A673 (cell line): ENCODE measurements around the gene EID3. TPM values are rescaled to one million over a fixed set of nuclear protein-coding genes. Genes with fewer than 3 reads are reported as not detected.

Source experiments
- BruUV-seq: library from RNA; stranded (reverse); fragments of 400-500 nt; replicated peaks from 2 replicates; lab custom pipeline; 2021; lab: Mats Ljungman, UMichigan
- CTCF ChIA-PET: fragments of 300-600 bp; sonication (Branson Sonifier 250); formaldehyde crosslinking; loops from one replicate; lab custom pipeline; 2022; ENCODE audit warnings: antibody characterized with exemption; lab: Charles Lee
- POLR2A ChIA-PET: fragments of 300-600 bp; sonication (Branson Sonifier 250); formaldehyde crosslinking; loops from one replicate; lab custom pipeline; 2022; ENCODE audit warnings: antibody characterized with exemption; ENCODE audit not compliant: low non-redundant PET; lab: Charles Lee
- DNase-seq: peaks from one replicate; pipeline ENCODE4 v3.0.0-alpha.2; 2015; ENCODE audit warnings: low spot score
- H3K27ac ChIP-seq: fragments of 200-600 bp; sonication (generic); 2 replicates; pipeline ENCODE4 v1.5.1; 2016; ENCODE audit warnings: mixed run types, low read depth, mild to moderate bottlenecking, mixed read lengths, antibody characterized with exemption, low read length; ENCODE audit not compliant: poor library complexity, severe bottlenecking
- H3K27me3 ChIP-seq: fragments of 200-600 bp; sonication (generic); replicated peaks from 2 replicates; pipeline ENCODE4 v1.6.1; 2017; ENCODE audit warnings: mixed run types, low read depth, mild to moderate bottlenecking, mixed read lengths, antibody characterized with exemption, low read length; ENCODE audit not compliant: insufficient read depth, poor library complexity
- H3K36me3 ChIP-seq: fragments of 200-600 bp; sonication (generic); 2 replicates; pipeline ENCODE4 v1.6.1; 2016; ENCODE audit warnings: mixed run types, mild to moderate bottlenecking, mixed read lengths, antibody characterized with exemption, low read length; ENCODE audit not compliant: insufficient read depth, poor library complexity, severe bottlenecking
- H3K4me1 ChIP-seq: fragments of 200-600 bp; sonication (generic); 2 replicates; pipeline ENCODE4 v1.6.1; 2017; ENCODE audit warnings: mixed run types, mild to moderate bottlenecking, mixed read lengths, antibody characterized with exemption, low read length; ENCODE audit not compliant: insufficient read depth, poor library complexity, severe bottlenecking
- H3K4me3 ChIP-seq: fragments of 200-600 bp; sonication (generic); 2 replicates; pipeline ENCODE4 v1.5.1; 2016; ENCODE audit warnings: low read depth, mixed run types, mild to moderate bottlenecking, mixed read lengths, low read length; ENCODE audit not compliant: poor library complexity, severe bottlenecking
- H3K9me3 ChIP-seq: fragments of 200-600 bp; sonication (generic); 2 replicates; pipeline ENCODE4 v1.6.1; 2016; ENCODE audit warnings: mixed run types, low read depth, mild to moderate bottlenecking, mixed read lengths, antibody characterized with exemption, low read length; ENCODE audit not compliant: poor library complexity, severe bottlenecking
- EZH2 ChIP-seq: fragments of 200-600 bp; sonication (generic); IDR thresholded peaks from 2 replicates; pipeline ENCODE4 v1.6.1; 2017; ENCODE audit warnings: borderline replicate concordance, low read depth, mild to moderate bottlenecking, mixed read lengths, antibody characterized with exemption, low read length; ENCODE audit not compliant: poor library complexity, severe bottlenecking
- intact Hi-C: fragments of 100-400 bp; cut with micrococcal nuclease; formaldehyde crosslinking; loops from one replicate; pipeline ENCODE4 v1.10.0; 2022; ENCODE audit not compliant: unreplicated experiment
- total RNA-seq: library from RNA; stranded (reverse); gene quantifications from 2 replicates; pipeline ENCODE4 v1.2.3, GENCODE V29; 2021
- TF ChIP-seq, protein P1 (sequence below): fragments of 300-800, 200-600 bp; sonication (generic); conservative IDR thresholded peaks from 2 replicates; pipeline ENCODE4 v1.5.1; 2017; ENCODE audit warnings: low read depth, mild to moderate bottlenecking, antibody characterized with exemption, low read length, moderate library complexity, mixed read lengths

Gene EID3
- total RNA-seq, 1 experiment from 2014 or later: 5.4 TPM

DNA sequence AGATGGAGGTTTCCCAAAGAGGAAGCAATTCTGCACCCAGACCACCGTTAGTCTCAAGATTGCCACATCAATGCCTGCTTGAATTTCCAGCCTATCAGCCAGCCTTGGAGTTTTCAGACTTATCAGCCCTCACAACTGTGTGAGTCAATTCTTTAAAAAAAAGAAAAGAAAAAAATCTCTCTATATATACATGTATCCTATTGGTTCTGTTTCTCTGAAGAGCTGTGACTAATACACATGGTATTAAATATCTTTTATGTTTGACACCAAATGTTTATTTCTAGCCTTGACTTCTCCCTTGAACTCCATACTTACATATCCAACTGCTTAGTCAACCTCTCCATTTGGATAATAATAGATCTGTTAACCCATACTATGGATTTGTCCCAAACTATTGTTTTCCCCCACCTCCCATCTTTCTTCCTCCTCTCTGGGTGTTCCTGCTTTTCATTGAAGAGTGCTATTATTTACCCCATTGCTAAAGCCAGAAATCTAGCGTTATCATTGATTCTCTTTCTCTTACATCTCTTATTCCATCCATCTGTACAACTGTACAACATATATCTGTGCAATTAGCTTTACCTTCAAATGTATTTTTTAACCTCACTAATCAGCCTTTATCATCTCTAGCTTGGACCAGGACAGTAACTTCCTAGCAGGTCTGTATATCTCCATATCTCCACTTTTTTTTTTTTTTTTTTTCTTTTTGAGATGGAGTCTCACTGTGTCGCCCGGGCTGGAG is 22.7 kb upstream of the EID3 start:
- no TSS peak for BruUV-seq
- ChIA-PET POLR2A (no interaction called here), CTCF (interaction anchor here (0.6 kb wide), 1 partner anchor 685 kb away, joined by 6 read pairs; no protein-coding TSS in a partner anchor)
- H3K27me3 ChIP-seq: no peaks in the 10 kb centered on the region
- no peak for TF ChIP-seq EZH2
- TF ChIP-seq, protein P1, sequence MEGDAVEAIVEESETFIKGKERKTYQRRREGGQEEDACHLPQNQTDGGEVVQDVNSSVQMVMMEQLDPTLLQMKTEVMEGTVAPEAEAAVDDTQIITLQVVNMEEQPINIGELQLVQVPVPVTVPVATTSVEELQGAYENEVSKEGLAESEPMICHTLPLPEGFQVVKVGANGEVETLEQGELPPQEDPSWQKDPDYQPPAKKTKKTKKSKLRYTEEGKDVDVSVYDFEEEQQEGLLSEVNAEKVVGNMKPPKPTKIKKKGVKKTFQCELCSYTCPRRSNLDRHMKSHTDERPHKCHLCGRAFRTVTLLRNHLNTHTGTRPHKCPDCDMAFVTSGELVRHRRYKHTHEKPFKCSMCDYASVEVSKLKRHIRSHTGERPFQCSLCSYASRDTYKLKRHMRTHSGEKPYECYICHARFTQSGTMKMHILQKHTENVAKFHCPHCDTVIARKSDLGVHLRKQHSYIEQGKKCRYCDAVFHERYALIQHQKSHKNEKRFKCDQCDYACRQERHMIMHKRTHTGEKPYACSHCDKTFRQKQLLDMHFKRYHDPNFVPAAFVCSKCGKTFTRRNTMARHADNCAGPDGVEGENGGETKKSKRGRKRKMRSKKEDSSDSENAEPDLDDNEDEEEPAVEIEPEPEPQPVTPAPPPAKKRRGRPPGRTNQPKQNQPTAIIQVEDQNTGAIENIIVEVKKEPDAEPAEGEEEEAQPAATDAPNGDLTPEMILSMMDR: no peak
- H3K27ac ChIP-seq: no peak overlapping the region
- no peaks in the 10 kb centered on the region for H3K36me3 ChIP-seq
- no peak for DNase-seq
- peaks cover 5% of the 10 kb centered on the region for H3K4me1 ChIP-seq
- H3K9me3 ChIP-seq: no peaks in the 10 kb centered on the region
- H3K4me3 ChIP-seq: no peak overlapping the region
- intact Hi-C loops: no loop called here

GRCh38 chr12:104281636-104282035 is 21.9 kb upstream of the EID3 start:
- POLR2A ChIA-PET: no interaction called here
- peaks cover 12% of the 10 kb centered on the region for H3K4me1 ChIP-seq
- H3K27me3 ChIP-seq: no peaks in the 10 kb centered on the region
- CTCF ChIA-PET: no interaction called here
- H3K36me3 ChIP-seq: no peaks in the 10 kb centered on the region
- no peak for DNase-seq
- H3K9me3 ChIP-seq: no peaks in the 10 kb centered on the region
- intact Hi-C loops: no loop called here
- BruUV-seq: no TSS peak
- H3K4me3 ChIP-seq: no peak overlapping the region
- TF ChIP-seq EZH2: no peak
- TF ChIP-seq, protein P1: no peak
- no peak overlapping the region for H3K27ac ChIP-seq

GRCh38 chr12:104282109-104282508 is 21.4 kb upstream of the EID3 start:
- no peaks in the 10 kb centered on the region for H3K36me3 ChIP-seq
- H3K4me1 ChIP-seq: peaks cover 12% of the 10 kb centered on the region
- no peaks in the 10 kb centered on the region for H3K27me3 ChIP-seq
- TF ChIP-seq, protein P1: no peak
- no peak for TF ChIP-seq EZH2
- CTCF ChIA-PET: no interaction called here
- H3K27ac ChIP-seq: no peak overlapping the region
- intact Hi-C loops: no loop called here
- H3K9me3 ChIP-seq: no peaks in the 10 kb centered on the region
- H3K4me3 ChIP-seq: no peak overlapping the region
- no TSS peak for BruUV-seq
- no peak for DNase-seq
- POLR2A ChIA-PET: no interaction called here
